ENCODE results near the gene IL4R. TPM values are rescaled to one million over a fixed set of nuclear protein-coding genes. Genes with fewer than 3 reads are reported as not detected.

Gene IL4R
- total RNA-seq, 1 experiment from 2014 or later: 28.6 TPM

- no peaks in the 10 kb centered on the region for H4K20me1 ChIP-seq (ENCODE audit: control insufficient read depth, insufficient read depth, insufficient read length)
- H3K4me2 ChIP-seq (ENCODE audit: insufficient read depth, insufficient read length, low read length): no peak overlapping the region
- H2BK20ac ChIP-seq (ENCODE audit: low read depth, low read length, poor library complexity, severe bottlenecking): no peak overlapping the region
- no peak overlapping the region; a peak in 4 of 7 replicates for H3K27ac Mint-ChIP-seq
- no peaks in the 10 kb centered on the region for H3K27me3 Mint-ChIP-seq (ENCODE audit: low read depth)
- H3K14ac ChIP-seq (ENCODE audit: insufficient read depth, low read length): no peak overlapping the region
- no peak overlapping the region for H2BK15ac ChIP-seq (ENCODE audit: low read depth, low read length)
- H4K91ac ChIP-seq (ENCODE audit: insufficient read length, low read depth, low read length): no peak overlapping the region
- no peak overlapping the region for H2AK5ac ChIP-seq (ENCODE audit: insufficient read length, low read length)
- H4K5ac ChIP-seq (ENCODE audit: insufficient read length, low read depth, low read length): no peak overlapping the region
- H3K4ac ChIP-seq (ENCODE audit: low read depth, low read length): no peak overlapping the region
- H3K4me1 Mint-ChIP-seq: peaks cover 7 to 9% of the 10 kb centered on the region in 2 experiments
- no peaks in the 10 kb centered on the region for H3K79me1 ChIP-seq (ENCODE audit: insufficient read depth, low read depth, low read length, poor library complexity, severe bottlenecking)
- no peaks in the 10 kb centered on the region; a peak in 1 of 5 replicates for H3K9me3 Mint-ChIP-seq
- no peaks in the 10 kb centered on the region for H3K23me2 ChIP-seq (ENCODE audit: insufficient read length, low read depth, low read length, poor library complexity, severe bottlenecking)
- H3K23ac ChIP-seq (ENCODE audit: insufficient read length, low read depth, low read length): no peak overlapping the region
- no peak overlapping the region for H3K56ac ChIP-seq (ENCODE audit: insufficient read length, low read depth, low read length)
- H3T11ph ChIP-seq (ENCODE audit: low read length): no peak overlapping the region
- WGBS (ENCODE audit: extremely low coverage, insufficient read length, low lambda C conversion rate): no CpG with 5 or more reads among the region's 9 CpGs
- no peak overlapping the region for H2BK120ac ChIP-seq (ENCODE audit: low read depth, low read length, poor library complexity, severe bottlenecking)
- H3K9ac ChIP-seq (ENCODE audit: extremely low read depth, insufficient read length, low read length): no peak overlapping the region
- H3K27me3 ChIP-seq (ENCODE audit: insufficient read depth, low read length): no peaks in the 10 kb centered on the region
- H3K9me3 ChIP-seq (ENCODE audit: control insufficient read depth, low read depth, low read length): no peaks in the 10 kb centered on the region
- no peak overlapping the region for H2AFZ ChIP-seq (ENCODE audit: low read length)
- H3K4me1 ChIP-seq (ENCODE audit: insufficient read depth, low read length): no peaks in the 10 kb centered on the region
- H3K4me3 Mint-ChIP-seq: no peak overlapping the region
- H3K27ac ChIP-seq (ENCODE audit: insufficient read length, low read depth, low read length): no peak overlapping the region
- TF ChIP-seq CTCF (conservative IDR thresholded peaks at IDR 0.05): no peak
- no peak overlapping the region for H2BK12ac ChIP-seq (ENCODE audit: insufficient read length, low read depth, low read length)
- H2BK5ac ChIP-seq (ENCODE audit: insufficient read length, low read length): no peak overlapping the region
- H4K8ac ChIP-seq (replicated peaks; ENCODE audit: insufficient read length, low read depth, low read length): no peak overlapping the region
- DNase-seq: no peak
- H3K79me2 ChIP-seq (ENCODE audit: insufficient read depth, low read length): no peaks in the 10 kb centered on the region
- H3K18ac ChIP-seq (ENCODE audit: insufficient read length, low read depth, low read length): no peak overlapping the region
- H3K36me3 Mint-ChIP-seq (ENCODE audit: insufficient read depth in 1 of 3, low read depth in 3 of 3): peaks cover 14 to 36% (median 16%) of the 10 kb centered on the region in 3 experiments; a peak in 6 of 7 replicates
Measured at GRCh38 chr16:27363797-27364196, 50.0 kb downstream of the IL4R start.
